H1 (cell line): ENCODE results near the gene DBR1. TPM values are rescaled to one million over a fixed set of nuclear protein-coding genes. Genes with fewer than 3 reads are reported as not detected.

Source experiments
- CTCF ChIA-PET: fragments of 300-600 bp; sonication (Branson Sonifier 250); formaldehyde crosslinking; loops from one replicate; lab custom pipeline; 2021; ENCODE audit not compliant: partially characterized antibody; lab: Charles Lee
- POLR2A ChIA-PET: fragments of 300-600 bp; sonication (Branson Sonifier 250); formaldehyde crosslinking; loops from one replicate; lab custom pipeline; 2021; ENCODE audit warnings: inconsistent platforms; ENCODE audit not compliant: partially characterized antibody; lab: Charles Lee
- DNase-seq, 2 experiments: peaks; one replicate each; pipeline versions ENCODE4 v3.0.0 to v3.0.0-alpha.2; 2010 to 2022; ENCODE audit warnings: low spot score in 2 of 2, low read depth in 1 of 2, mixed read lengths in 1 of 2
- FAIRE-seq: peaks from 2 replicates; lab custom pipeline; 2011; peaks lifted over from hg19 to GRCh38; lab: Jason Lieb, UNC
- H2AFZ ChIP-seq: 2 replicates; pipeline ENCODE4 v1.8.1; 2012; ENCODE audit warnings: low read length, inconsistent platforms
- H2AK5ac ChIP-seq: 2 replicates; pipeline ENCODE4 v1.6.1; 2013; ENCODE audit warnings: low read depth, low read length
- H2BK120ac ChIP-seq: replicated peaks from 2 replicates; pipeline ENCODE3; 2013; ENCODE audit warnings: low read depth, low read length, inconsistent platforms
- H2BK12ac ChIP-seq: 2 replicates; pipeline ENCODE4 v1.6.1; 2013; ENCODE audit warnings: low read depth, low read length
- H2BK15ac ChIP-seq: 2 replicates; pipeline ENCODE4 v1.6.1; 2013; ENCODE audit warnings: low read length
- H2BK20ac ChIP-seq: 2 replicates; pipeline ENCODE4 v1.6.1; 2013; ENCODE audit warnings: low read length
- H2BK5ac ChIP-seq: 2 replicates; pipeline ENCODE4 v1.6.1; 2013; ENCODE audit warnings: low read depth, low read length
- H3K14ac ChIP-seq: 2 replicates; pipeline ENCODE4 v1.6.1; 2013; ENCODE audit warnings: inconsistent platforms; ENCODE audit not compliant: insufficient read length
- H3K18ac ChIP-seq: 2 replicates; pipeline ENCODE4 v1.6.1; 2013; ENCODE audit warnings: low read length; ENCODE audit errors: extremely low read depth
- H3K23ac ChIP-seq: 2 replicates; pipeline ENCODE4 v1.6.1; 2013; ENCODE audit warnings: inconsistent platforms; ENCODE audit not compliant: insufficient read length
- H3K23me2 ChIP-seq: 2 replicates; pipeline ENCODE4 v1.6.1; 2013; ENCODE audit warnings: low read depth, low read length
- H3K27ac ChIP-seq: 2 replicates; pipeline ENCODE4 v1.6.1; 2011; ENCODE audit warnings: low read depth, low read length, inconsistent platforms
- H3K27me3 ChIP-seq, 4 experiments: replicated peaks in 1 of 4; 1 replicate in 1 of 4; 2 replicates in 3 of 4; pipeline versions ENCODE4 v1.6.1 to v1.8.1; 2011 to 2013; ENCODE audit warnings: low read length in 3 of 4, mild to moderate bottlenecking in 3 of 4, inconsistent platforms in 2 of 4, mixed read lengths in 2 of 4, moderate library complexity in 1 of 4; ENCODE audit not compliant: control insufficient read depth in 3 of 4, insufficient read depth in 3 of 4; ENCODE audit errors: extremely low read depth in 1 of 4
- H3K36me3 ChIP-seq, 4 experiments: 2 replicates each; pipeline versions ENCODE4 v1.6.1 to v1.8.1; 2011 to 2013; ENCODE audit warnings: mild to moderate bottlenecking in 4 of 4, low read length in 3 of 4, moderate library complexity in 2 of 4, control low read depth in 1 of 4, inconsistent platforms in 1 of 4; ENCODE audit not compliant: insufficient read depth in 4 of 4, control insufficient read depth in 2 of 4
- H3K4ac ChIP-seq: replicated peaks from 2 replicates; pipeline ENCODE3; 2013; ENCODE audit warnings: low read length, low read depth, mixed read lengths, inconsistent platforms; ENCODE audit not compliant: insufficient read length
- H3K4me1 ChIP-seq, 4 experiments: replicated peaks in 1 of 4; 1 replicate in 1 of 4; 2 replicates in 3 of 4; pipeline versions ENCODE4 v1.6.1 to v1.8.1; 2011 to 2013; ENCODE audit warnings: low read length in 3 of 4, inconsistent platforms in 2 of 4, mixed read lengths in 1 of 4; ENCODE audit not compliant: insufficient read depth in 4 of 4, control insufficient read depth in 3 of 4
- H3K4me2 ChIP-seq, 2 experiments: 2 replicates each; pipeline versions ENCODE4 v1.6.1 to v1.8.1; 2011 to 2013; ENCODE audit warnings: low read depth in 2 of 2, low read length in 2 of 2, control low read depth in 1 of 2, inconsistent platforms in 1 of 2, mild to moderate bottlenecking in 1 of 2; ENCODE audit not compliant: insufficient read depth in 1 of 2
- H3K4me3 ChIP-seq, 4 experiments: fragments of 200-600, 300-600 bp in 1 of 4; sonication (generic), shearing (Covaris generic), sonication (Bioruptor Twin) in 1 of 4; 2 replicates each; pipeline versions ENCODE4 v1.5.1 to v1.8.1; 2011 to 2016; ENCODE audit warnings: low read length in 4 of 4, low read depth in 3 of 4, control low read depth in 2 of 4, inconsistent platforms in 2 of 4, mild to moderate bottlenecking in 2 of 4, mixed read lengths in 1 of 4, moderate library complexity in 1 of 4; ENCODE audit not compliant: insufficient read depth in 2 of 4; ENCODE audit errors: extremely low read depth in 1 of 4
- H3K56ac ChIP-seq: replicated peaks from 2 replicates; pipeline ENCODE3; 2013; ENCODE audit warnings: low read depth, mild to moderate bottlenecking, mixed read lengths, low read length, inconsistent platforms; ENCODE audit not compliant: insufficient read length
- H3K79me1 ChIP-seq: 2 replicates; pipeline ENCODE4 v1.6.1; 2013; ENCODE audit warnings: low read depth, low read length, control low read depth
- H3K79me2 ChIP-seq, 2 experiments: 2 replicates each; pipeline versions ENCODE4 v1.6.1 to v1.8.1; 2012 to 2013; ENCODE audit warnings: low read length in 2 of 2, mild to moderate bottlenecking in 2 of 2, inconsistent platforms in 1 of 2; ENCODE audit not compliant: insufficient read depth in 2 of 2, control insufficient read depth in 1 of 2
- H3K9ac ChIP-seq, 4 experiments: replicated peaks in 1 of 4; 1 replicate in 1 of 4; 2 replicates in 3 of 4; pipeline versions ENCODE4 v1.6.1 to v1.8.1; 2011 to 2013; ENCODE audit warnings: low read depth in 3 of 4, low read length in 3 of 4, control low read depth in 2 of 4, mild to moderate bottlenecking in 2 of 4, moderate library complexity in 2 of 4, inconsistent platforms in 1 of 4; ENCODE audit errors: extremely low read depth in 1 of 4
- H3K9me3 ChIP-seq, 2 experiments: 2 replicates each; pipeline versions ENCODE4 v1.6.1 to v1.8.1; 2012 to 2013; ENCODE audit warnings: mild to moderate bottlenecking in 2 of 2, moderate library complexity in 2 of 2, control low read depth in 1 of 2, inconsistent platforms in 1 of 2, low read depth in 1 of 2, low read length in 1 of 2, mixed read lengths in 1 of 2; ENCODE audit not compliant: insufficient read depth in 2 of 2
- H4K20me1 ChIP-seq, 2 experiments: replicated peaks in 1 of 2; 2 replicates each; pipeline versions ENCODE3 to v1.8.1; 2011 to 2013; ENCODE audit warnings: inconsistent platforms in 2 of 2, low read length in 2 of 2, mild to moderate bottlenecking in 1 of 2; ENCODE audit not compliant: insufficient read depth in 2 of 2, control insufficient read depth in 1 of 2
- H4K5ac ChIP-seq: 2 replicates; pipeline ENCODE4 v1.6.1; 2013; ENCODE audit warnings: low read length, low read depth, mixed read lengths, inconsistent platforms; ENCODE audit not compliant: insufficient read length
- H4K8ac ChIP-seq: 2 replicates; pipeline ENCODE4 v1.8.0; 2013; ENCODE audit warnings: mild to moderate bottlenecking, moderate library complexity, low read length, inconsistent platforms; ENCODE audit not compliant: insufficient read depth; ENCODE audit errors: extremely low read depth
- H4K91ac ChIP-seq: replicated peaks from 2 replicates; pipeline ENCODE3; 2013; ENCODE audit warnings: low read length, mixed read lengths, inconsistent platforms; ENCODE audit not compliant: insufficient read length
- CHD2 ChIP-seq: IDR thresholded peaks from 2 replicates; pipeline ENCODE4 v1.6.1; 2012; ENCODE audit warnings: low read length, improper control_type of control experiment
- MAFK ChIP-seq: IDR thresholded peaks from 2 replicates; pipeline ENCODE4 v1.6.1; 2012; ENCODE audit warnings: low read depth, mild to moderate bottlenecking, improper control_type of control experiment, low read length
- RAD21 ChIP-seq, 2 experiments: IDR thresholded peaks in 1 of 2; conservative IDR thresholded peaks in 1 of 2; 2 replicates each; pipeline ENCODE4 v1.6.1; 2011; ENCODE audit warnings: low read depth in 2 of 2, low read length in 2 of 2, improper control_type of control experiment in 1 of 2, inconsistent platforms in 1 of 2, mild to moderate bottlenecking in 1 of 2, moderate library complexity in 1 of 2
- WGBS, 2 experiments: shearing (Covaris generic) in 1 of 2; methylation state at CpG; one replicate each; pipeline versions ENCODE4 v1.1.6 to v1.1.7; 2013 to 2015; ENCODE audit warnings: low lambda C conversion rate in 2 of 2, mixed read lengths in 2 of 2, inconsistent platforms in 1 of 2, low coverage in 1 of 2, missing lambda C conversion rate in 1 of 2; ENCODE audit not compliant: insufficient replicate concordance in 2 of 2, insufficient coverage in 1 of 2, insufficient read length in 1 of 2; ENCODE audit errors: extremely low coverage in 1 of 2, missing lambda C conversion rate in 1 of 2; 5-methylcytosine and 5-hydroxymethylcytosine counted together
- polyA plus RNA-seq, 7 experiments: library from polyadenylated mRNA; depleted of rRNA in 3 of 7; stranded (reverse) in 5 of 7; unstranded in 2 of 7; fragments of >200 nt in 5 of 7; fragments of 200-250 nt in 2 of 7; gene quantifications; 1 replicate in 5 of 7; 2 replicates in 1 of 7; 4 replicates in 1 of 7; pipeline versions ENCODE4 v1.2.1 to v1.2.3, GENCODE V29; 2011 to 2013; ENCODE audit warnings: missing spikeins in 2 of 7, mixed read lengths in 2 of 7
- total RNA-seq: library from RNA; stranded (reverse); fragmentation: NEBNext Ultra II Directional; extraction: Animal tissue kit (Norgen Biotek cat#: 25700); gene quantifications from 2 replicates; pipeline ENCODE4 v1.2.1, GENCODE V29; 2021

Gene DBR1
- total and polyA plus RNA-seq, 2 of the 8 experiments (the other 6 are each of a cell fraction or from before 2014, with no cell fraction given), result 10.1 to 18.3 TPM

DNA sequence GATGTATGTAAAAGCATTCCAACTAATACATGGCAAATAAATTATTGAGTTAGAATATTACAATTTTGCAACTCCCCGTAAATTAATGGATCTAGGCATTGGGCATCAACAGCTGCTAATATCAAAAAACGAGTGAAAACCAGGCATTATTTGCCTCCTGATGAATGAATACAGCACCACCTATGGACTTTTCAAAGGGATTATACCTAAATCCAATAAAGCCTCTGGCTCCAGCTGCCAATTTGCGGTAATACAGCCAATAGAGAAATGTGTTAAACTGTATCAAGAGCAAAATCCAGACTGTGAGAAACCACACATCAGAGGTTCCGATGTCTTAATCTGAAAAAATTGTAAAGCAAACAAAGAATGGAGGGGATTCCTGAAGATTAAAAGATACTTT is 26.2 kb downstream of the DBR1 start:
- TF ChIP-seq RAD21 (IDR thresholded peaks at IDR 0.05 in 1 of 2, conservative IDR thresholded peaks at IDR 0.05 in 1 of 2; ENCODE audit: low read depth in 2 of 2, low read length in 2 of 2) (peak in 1 of 2 experiments; percentile 12; a peak in 1 of 4 replicates), CHD2 (no peak), MAFK (no peak)
- H3K56ac ChIP-seq, result no peak overlapping the region
- no peak overlapping the region for H3K9ac ChIP-seq
- H3K36me3 ChIP-seq, result no peaks in the 10 kb centered on the region
- no peak overlapping the region for H2BK12ac ChIP-seq
- no peak overlapping the region for H3K27ac ChIP-seq
- no peak overlapping the region for H3K4me3 ChIP-seq
- H2AK5ac ChIP-seq, result no peak overlapping the region
- no peak overlapping the region for H4K91ac ChIP-seq
- no peak for FAIRE-seq
- no peak overlapping the region for H3K4ac ChIP-seq
- CTCF ChIA-PET, result interaction anchor here (1.1 to 1.5 kb wide), 3 partner anchors 10 to 116 kb away, joined by 3 read pairs; no protein-coding TSS in a partner anchor
- no peak overlapping the region for H2BK120ac ChIP-seq
- H3K18ac ChIP-seq, result no peak overlapping the region
- H4K8ac ChIP-seq, result no peak overlapping the region
- no peaks in the 10 kb centered on the region for H3K27me3 ChIP-seq
- POLR2A ChIA-PET, result interaction anchor here (1.1 kb wide), 1 partner anchor 19 kb away, joined by 3 read pairs; no protein-coding TSS in a partner anchor
- H4K5ac ChIP-seq, result no peak overlapping the region
- no peak overlapping the region for H2BK20ac ChIP-seq
- no peak overlapping the region for H3K23ac ChIP-seq
- no peak overlapping the region for H2BK15ac ChIP-seq
- H3K79me1 ChIP-seq, result no peaks in the 10 kb centered on the region
- H3K14ac ChIP-seq, result no peak overlapping the region
- no peak overlapping the region for H2AFZ ChIP-seq
- 77% methylated on average over 4 of the region's 4 CpGs; no CpG with 5 or more reads in 1 of the 2 experiments for WGBS, 2 experiments
- no peak overlapping the region for H2BK5ac ChIP-seq
- no peak for DNase-seq
- H3K4me2 ChIP-seq, result no peak overlapping the region
- no peaks in the 10 kb centered on the region for H3K23me2 ChIP-seq
- no peaks in the 10 kb centered on the region for H3K9me3 ChIP-seq
- H3K79me2 ChIP-seq, result no peaks in the 10 kb centered on the region
- H3K4me1 ChIP-seq, result no peaks in the 10 kb centered on the region
- no peaks in the 10 kb centered on the region for H4K20me1 ChIP-seq
